IMR-90 (cell line): ENCODE data around the gene EPS8. TPM values are rescaled to one million over a fixed set of nuclear protein-coding genes. Genes with fewer than 3 reads are reported as not detected.

ENCODE experiments used
- ATAC-seq: fragments of 200-7000 bp; cut with Tn5 transposase; 2 replicates; pipeline ENCODE4 v1.9.1; 2020; ENCODE audit warnings: low read depth, mild to moderate bottlenecking, moderate library complexity
- BruUV-seq: library from RNA; stranded (reverse); fragments of 400-500 nt; replicated peaks from 2 replicates; lab custom pipeline; 2021; lab: Mats Ljungman, UMichigan
- CTCF ChIA-PET: fragments of 300-600 bp; formaldehyde crosslinking; extraction: SDS; loops from one replicate; lab custom pipeline; 2021; ENCODE audit warnings: antibody characterized with exemption; lab: Yijun Ruan, JAX
- POLR2A ChIA-PET: fragments of 300-600 bp; sonication (Branson Sonifier 250); formaldehyde crosslinking; loops from one replicate; lab custom pipeline; 2022; ENCODE audit warnings: antibody characterized with exemption; ENCODE audit not compliant: unreplicated experiment; lab: Charles Lee
- DNase-seq: peaks from one replicate; pipeline ENCODE4 v3.0.0; 2013
- H2AFZ ChIP-seq: replicated peaks from 2 replicates; pipeline ENCODE3; 2013; ENCODE audit warnings: low read length, mild to moderate bottlenecking; ENCODE audit not compliant: poor library complexity
- H2AK5ac ChIP-seq: 2 replicates; pipeline ENCODE4 v1.6.1; 2013; ENCODE audit warnings: low read depth, low read length, inconsistent platforms
- H2AK9ac ChIP-seq: replicated peaks from 2 replicates; pipeline ENCODE3; 2013; ENCODE audit warnings: mild to moderate bottlenecking, low read depth, low read length, moderate library complexity; ENCODE audit not compliant: poor library complexity
- H2BK120ac ChIP-seq: 2 replicates; pipeline ENCODE4 v1.6.1; 2013; ENCODE audit warnings: low read depth, low read length, inconsistent platforms
- H2BK15ac ChIP-seq: 3 replicates; pipeline ENCODE4 v1.6.1; 2013; ENCODE audit warnings: low read depth, low read length, inconsistent platforms
- H2BK20ac ChIP-seq: 2 replicates; pipeline ENCODE4 v1.6.1; 2013; ENCODE audit warnings: low read depth, mild to moderate bottlenecking, inconsistent platforms, low read length, moderate library complexity
- H2BK5ac ChIP-seq: 2 replicates; pipeline ENCODE4 v1.6.1; 2013; ENCODE audit warnings: mild to moderate bottlenecking, low read depth, low read length, inconsistent platforms; ENCODE audit not compliant: poor library complexity, severe bottlenecking
- H3K14ac ChIP-seq: replicated peaks from 2 replicates; pipeline ENCODE4 v1.6.1; 2013; ENCODE audit warnings: low read depth, low read length, inconsistent platforms
- H3K18ac ChIP-seq: 2 replicates; pipeline ENCODE4 v1.6.1; 2013; ENCODE audit warnings: low read depth, low read length, control low read depth
- H3K23ac ChIP-seq: 2 replicates; pipeline ENCODE4 v1.6.1; 2013; ENCODE audit warnings: low read depth, low read length, inconsistent platforms
- H3K27ac ChIP-seq: 2 replicates; pipeline ENCODE4 v1.5.1; 2013; ENCODE audit warnings: mild to moderate bottlenecking, control low read depth, low read length; ENCODE audit not compliant: insufficient read depth
- H3K27me3 ChIP-seq: 2 replicates; pipeline ENCODE4 v1.6.1; 2013; ENCODE audit warnings: low read length; ENCODE audit not compliant: control insufficient read depth, insufficient read depth
- H3K36me3 ChIP-seq: 2 replicates; pipeline ENCODE4 v1.6.1; 2013; ENCODE audit warnings: low read length, mixed read lengths; ENCODE audit not compliant: control insufficient read depth, insufficient read depth
- H3K4ac ChIP-seq: 2 replicates; pipeline ENCODE4 v1.6.1; 2013; ENCODE audit warnings: low read depth, low read length, inconsistent platforms
- H3K4me1 ChIP-seq: 2 replicates; pipeline ENCODE4 v1.6.1; 2013; ENCODE audit warnings: low read length, mixed read lengths; ENCODE audit not compliant: control insufficient read depth, insufficient read depth
- H3K4me2 ChIP-seq: 2 replicates; pipeline ENCODE4 v1.6.1; 2013; ENCODE audit warnings: low read depth, mild to moderate bottlenecking, control low read depth, low read length, moderate library complexity
- H3K4me3 ChIP-seq: 2 replicates; pipeline ENCODE4 v1.5.1; 2013; ENCODE audit warnings: low read depth, mild to moderate bottlenecking, control low read depth, low read length, moderate library complexity; ENCODE audit not compliant: insufficient read depth
- H3K56ac ChIP-seq: 2 replicates; pipeline ENCODE4 v1.6.1; 2013; ENCODE audit warnings: low read length, inconsistent platforms; ENCODE audit not compliant: insufficient read depth; ENCODE audit errors: extremely low read depth
- H3K79me1 ChIP-seq, 2 experiments: 2 replicates each; pipeline ENCODE4 v1.6.1; 2013; ENCODE audit warnings: low read length in 2 of 2, inconsistent platforms in 1 of 2, low read depth in 1 of 2
- H3K9ac ChIP-seq: 2 replicates; pipeline ENCODE4 v1.6.1; 2013; ENCODE audit warnings: low read depth, low read length, control low read depth
- H3K9me1 ChIP-seq: 2 replicates; pipeline ENCODE4 v1.6.1; 2013; ENCODE audit warnings: low read length, inconsistent platforms; ENCODE audit not compliant: insufficient read depth
- H3K9me3 ChIP-seq: 2 replicates; pipeline ENCODE4 v1.6.1; 2013; ENCODE audit warnings: low read length; ENCODE audit not compliant: control insufficient read depth, insufficient read depth
- H4K20me1 ChIP-seq: 2 replicates; pipeline ENCODE4 v1.6.1; 2013; ENCODE audit warnings: low read length, inconsistent platforms; ENCODE audit not compliant: insufficient read depth
- H4K5ac ChIP-seq: 2 replicates; pipeline ENCODE4 v1.6.1; 2013; ENCODE audit warnings: mild to moderate bottlenecking, low read depth, low read length, control low read depth
- H4K8ac ChIP-seq, 2 experiments: 2 replicates each; pipeline ENCODE4 v1.6.1; 2013; ENCODE audit warnings: low read depth in 2 of 2, low read length in 2 of 2, control low read depth in 1 of 2, inconsistent platforms in 1 of 2
- H4K91ac ChIP-seq: 2 replicates; pipeline ENCODE4 v1.6.1; 2013; ENCODE audit warnings: low read depth, low read length, inconsistent platforms; ENCODE audit not compliant: insufficient read depth
- BHLHE40 ChIP-seq: fragments of 150-350 bp; IDR thresholded peaks from 2 replicates; pipeline ENCODE4 v1.6.1; 2016; ENCODE audit warnings: mild to moderate bottlenecking, low read depth, low read length
- CEBPB ChIP-seq: IDR thresholded peaks from 2 replicates; pipeline ENCODE4 v1.6.1; 2012; ENCODE audit warnings: low read depth, low read length, improper control_type of control experiment
- CHD1 ChIP-seq: IDR thresholded peaks from 2 replicates; pipeline ENCODE4 v1.6.1; 2012; ENCODE audit warnings: low read depth, low read length, improper control_type of control experiment
- CTCF ChIP-seq: conservative IDR thresholded peaks from 2 replicates; pipeline ENCODE4 v1.5.1; 2012; ENCODE audit warnings: mild to moderate bottlenecking, low read depth, low read length, improper control_type of control experiment
- FOS ChIP-seq: fragments of 150-350 bp; IDR thresholded peaks from 2 replicates; pipeline ENCODE4 v1.6.1; 2016; ENCODE audit warnings: low read depth, low read length
- MAFK ChIP-seq: IDR thresholded peaks from 2 replicates; pipeline ENCODE4 v1.6.1; 2012; ENCODE audit warnings: low read depth, low read length, improper control_type of control experiment
- MAZ ChIP-seq: IDR thresholded peaks from 2 replicates; pipeline ENCODE4 v1.6.1; 2012; ENCODE audit warnings: low read depth, mild to moderate bottlenecking, low read length, improper control_type of control experiment, moderate library complexity, borderline replicate concordance
- MXI1 ChIP-seq: IDR thresholded peaks from 2 replicates; pipeline ENCODE4 v1.6.1; 2012; ENCODE audit warnings: low read depth, mild to moderate bottlenecking, low read length, moderate library complexity, borderline replicate concordance
- NFE2L2 ChIP-seq: fragments of 150-350 bp; IDR thresholded peaks from 2 replicates; pipeline ENCODE4 v1.6.1; 2016; ENCODE audit warnings: low read depth, mild to moderate bottlenecking, low read length
- POLR2A ChIP-seq: IDR thresholded peaks from 2 replicates; pipeline ENCODE4 v1.6.1; 2012; ENCODE audit warnings: mild to moderate bottlenecking, low read depth, low read length
- RAD21 ChIP-seq: IDR thresholded peaks from 2 replicates; pipeline ENCODE4 v1.6.1; 2012; ENCODE audit warnings: low read length, improper control_type of control experiment
- RCOR1 ChIP-seq: IDR thresholded peaks from 2 replicates; pipeline ENCODE4 v1.6.1; 2012; ENCODE audit warnings: mild to moderate bottlenecking, low read length, improper control_type of control experiment; ENCODE audit not compliant: insufficient replicate concordance
- RFX5 ChIP-seq: IDR thresholded peaks from 2 replicates; pipeline ENCODE4 v1.8.0; 2012; ENCODE audit warnings: low read depth, mild to moderate bottlenecking, low read length, moderate library complexity
- SMC3 ChIP-seq: fragments of 150-350 bp; IDR thresholded peaks from 2 replicates; pipeline ENCODE4 v1.6.1; 2016; ENCODE audit warnings: low read depth, mild to moderate bottlenecking, antibody characterized with exemption, low read length, moderate library complexity
- USF2 ChIP-seq: fragments of 150-350 bp; IDR thresholded peaks from 2 replicates; pipeline ENCODE4 v1.6.1; 2017; ENCODE audit warnings: mild to moderate bottlenecking, antibody characterized with exemption, low read length, low read depth
- WGBS, 2 experiments: methylation state at CpG; one replicate each; pipeline versions ENCODE4 v1.1.5 to v1.1.7; 2013; ENCODE audit warnings: missing lambda C conversion rate in 2 of 2; ENCODE audit not compliant: insufficient read length in 1 of 2; ENCODE audit errors: extremely low coverage in 2 of 2; 5-methylcytosine and 5-hydroxymethylcytosine counted together
- dilution Hi-C: fragments of 300-500 bp; cut with HindIII; formaldehyde crosslinking; loops from one replicate; pipeline ENCODE4 v1.14.3; 2018; ENCODE audit warnings: low sequenced_read_pairs; ENCODE audit not compliant: unreplicated experiment
- in situ Hi-C: fragments of 300-500 bp; cut with MboI; formaldehyde crosslinking; loops from 3 replicates; pipeline ENCODE4 v1.14.3; 2019; ENCODE audit warnings: low sequenced_read_pairs, inconsistent platforms, mixed read lengths
- intact Hi-C: fragments of 100-400 bp; cut with micrococcal nuclease; formaldehyde crosslinking; loops from 2 replicates; pipeline ENCODE4 v1.10.0; 2022
- polyA plus RNA-seq, 3 experiments: library from polyadenylated mRNA; depleted of rRNA; stranded (reverse); fragments of >200 nt; gene quantifications; 2 replicates each; pipeline ENCODE4 v1.2.3, GENCODE V29; 2012; ENCODE audit warnings: low replicate concordance in 1 of 3
- total RNA-seq: library from RNA; depleted of rRNA; stranded (reverse); fragments of >200 nt; gene quantifications from 2 replicates; pipeline ENCODE4 v1.2.3, GENCODE V29; 2012

Gene EPS8
- total and polyA plus RNA-seq, 2 of the 4 experiments (the other 2 are of a cell fraction): 45.1 to 104 TPM

- no peaks in the 10 kb centered on the region for H3K27me3 ChIP-seq
- H2BK15ac ChIP-seq: no peak overlapping the region
- no peak overlapping the region for H3K9ac ChIP-seq
- H4K91ac ChIP-seq: no peak overlapping the region
- POLR2A ChIA-PET: no interaction called here
- DNase-seq (no peak), ATAC-seq (no peak)
- H3K9me3 ChIP-seq: no peaks in the 10 kb centered on the region
- H3K23ac ChIP-seq: peak overlapping the region; percentile 43; the same call in 1 of the 2 replicates
- no peak overlapping the region for H2BK5ac ChIP-seq
- no peak for TF ChIP-seq SMC3
- TF ChIP-seq CHD1: no peak
- TF ChIP-seq MAFK: no peak
- no peak for TF ChIP-seq MXI1
- no peak for TF ChIP-seq CTCF
- TF ChIP-seq BHLHE40: no peak
- TF ChIP-seq FOS: no peak
- TF ChIP-seq POLR2A: no peak
- TF ChIP-seq NFE2L2: no peak
- TF ChIP-seq USF2: no peak
- no peak for TF ChIP-seq RAD21
- no peak for TF ChIP-seq CEBPB
- no peak for TF ChIP-seq MAZ
- no peak for TF ChIP-seq RFX5
- TF ChIP-seq RCOR1: no peak
- peak overlapping the region; percentile 25; the same call in 1 of the 2 replicates for H3K4ac ChIP-seq
- peaks cover 24 to 56% of the 10 kb centered on the region in 2 experiments for H3K79me1 ChIP-seq
- no peak overlapping the region for H3K4me2 ChIP-seq
- H2BK20ac ChIP-seq: peak overlapping the region; percentile 22; the same call in 1 of the 2 replicates
- no peak overlapping the region for H2AK5ac ChIP-seq
- H2AFZ ChIP-seq: no peak overlapping the region
- CTCF ChIA-PET: interaction anchor here (0.6 to 0.7 kb wide), 2 partner anchors 16 to 29 kb away, joined by 3 read pairs; no protein-coding TSS in a partner anchor
- H4K5ac ChIP-seq: no peak overlapping the region
- H3K56ac ChIP-seq: no peak overlapping the region
- no peak overlapping the region; the same call in 1 of the 2 replicates for H2BK120ac ChIP-seq
- H3K9me1 ChIP-seq: peaks cover 8% of the 10 kb centered on the region
- peaks cover 17% of the 10 kb centered on the region for H3K4me1 ChIP-seq
- dilution Hi-C loops: no loop called here
- in situ Hi-C loops: no loop called here
- no peak overlapping the region for H2AK9ac ChIP-seq
- WGBS, 2 experiments: no CpG with 5 or more reads among the region's 4 CpGs
- H3K18ac ChIP-seq: no peak overlapping the region
- H3K14ac ChIP-seq: no peak overlapping the region
- no peak overlapping the region for H3K27ac ChIP-seq
- intact Hi-C loops: loop anchor here (10.0 kb wide), 1 partner anchor 165 kb away; no protein-coding TSS in a partner anchor
- H3K4me3 ChIP-seq: no peak overlapping the region
- H4K8ac ChIP-seq: no peak overlapping the region
- H4K20me1 ChIP-seq: no peaks in the 10 kb centered on the region
- H3K36me3 ChIP-seq: no peaks in the 10 kb centered on the region
- BruUV-seq: no TSS peak
These were observed 99.4 kb downstream of the EPS8 start for GRCh38 chr12:15689751-15690191.
